HG02759 (cell line): ENCODE results near the gene LILRB1.
"Not testable (repeated sequence)": the region's sequence is repeated elsewhere in the genome, so short reads cannot be mapped to it uniquely, and the experiment has no call there.

Source experiments
- ATAC-seq: cut with Tn5 transposase; IDR thresholded peaks from one replicate; pipeline ENCODE4 v1.9.1; 2021; ENCODE audit warnings: mild to moderate bottlenecking, moderate library complexity; ENCODE audit not compliant: unreplicated experiment

LILRB1 gene

GRCh38 chr19:54630262-54630661, at the start of gene LILRB1:
TSS of gene LILRB1 (plus strand) at chr19:54630484. CDS start at chr19:54631074, 590 bp downstream.
- not testable (repeated sequence) for ATAC-seq

- ATAC-seq: no peak
These were observed 43.9 kb upstream of the LILRB1 start for GRCh38 chr19:54586397-54586796.

- no peak for ATAC-seq
These were observed 43.3 kb upstream of the LILRB1 start for GRCh38 chr19:54587026-54587425.

GRCh38 chr19:54593445-54593844, 36.8 kb upstream of the LILRB1 start, which contains the start of gene LILRA1:
TSS of gene LILRA1 (plus strand) at chr19:54593632. CDS start at chr19:54594245, 613 bp downstream.
- ATAC-seq: not testable (repeated sequence)

GRCh38 chr19:54593931-54594626, 36.2 kb upstream of the LILRB1 start:
- ATAC-seq: not testable (repeated sequence)

- no peak for ATAC-seq
These were observed 35.5 kb upstream of the LILRB1 start for GRCh38 chr19:54594737-54595136.

GRCh38 chr19:54595680-54596436, 34.4 kb upstream of the LILRB1 start:
- ATAC-seq: not testable (repeated sequence)

- ATAC-seq: no peak
These were observed 30.1 kb upstream of the LILRB1 start for GRCh38 chr19:54600212-54600611.

GRCh38 chr19:54606230-54606629, 24.1 kb upstream of the LILRB1 start:
- ATAC-seq: no peak

GRCh38 chr19:54606891-54607784, 23.1 kb upstream of the LILRB1 start:
- ATAC-seq: peak; percentile 60

GRCh38 chr19:54607785-54608150, 22.5 kb upstream of the LILRB1 start:
- no peak for ATAC-seq

- ATAC-seq: no peak
These were observed 22.1 kb upstream of the LILRB1 start for GRCh38 chr19:54608205-54608604.

- no peak for ATAC-seq
These were observed 21.5 kb upstream of the LILRB1 start for GRCh38 chr19:54608792-54609191.

- ATAC-seq: no peak
These were observed 20.9 kb upstream of the LILRB1 start for GRCh38 chr19:54609356-54609791.

- ATAC-seq: no peak
These were observed 17.9 kb upstream of the LILRB1 start for GRCh38 chr19:54612428-54612827.

- no peak for ATAC-seq
These were observed 15.6 kb upstream of the LILRB1 start for GRCh38 chr19:54614726-54615125.

- peak; percentile 42 for ATAC-seq
These were observed 14.2 kb upstream of the LILRB1 start for GRCh38 chr19:54616057-54616456.

GRCh38 chr19:54616821-54617560, 13.3 kb upstream of the LILRB1 start:
- ATAC-seq: peak; percentile 87

GRCh38 chr19:54620464-54620863, 9.8 kb upstream of the LILRB1 start:
- no peak for ATAC-seq

GRCh38 chr19:54622431-54622830, 7.9 kb upstream of the LILRB1 start:
- no peak for ATAC-seq
